ENCODE measurements around the gene BECN2.

Gene BECN2

DNA sequence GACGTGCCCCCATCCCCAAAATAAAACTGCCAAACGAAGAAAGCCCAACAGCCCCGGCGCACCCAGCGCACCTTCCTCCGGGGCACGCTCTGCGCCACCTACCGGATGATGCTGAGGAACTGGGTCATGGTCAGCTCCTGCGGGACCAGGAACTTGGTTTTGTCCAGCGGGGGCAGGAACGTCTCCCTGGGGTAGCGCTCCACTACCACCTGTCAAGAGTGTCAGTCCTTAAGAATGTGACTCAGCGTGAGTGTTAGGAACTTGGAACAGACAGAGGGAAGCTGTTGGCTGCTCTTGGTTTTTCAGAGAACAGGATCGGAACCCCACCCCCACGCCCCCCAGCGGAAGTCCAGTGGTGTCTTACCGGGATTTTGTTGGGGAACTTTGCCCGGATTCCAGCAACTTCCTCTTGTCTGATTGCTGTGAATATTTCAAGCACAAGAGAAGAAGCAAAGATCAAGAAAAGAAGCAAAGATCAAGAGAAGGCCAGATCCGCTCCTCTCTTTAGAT, 40.9 kb downstream of the BECN2 start:
- H3K36me3 Mint-ChIP-seq (ENCODE audit: low read depth), result no peaks in the 10 kb centered on the region
- H3K27me3 Mint-ChIP-seq, result peaks cover 7% of the 10 kb centered on the region
- H3K9me3 Mint-ChIP-seq, result no peaks in the 10 kb centered on the region
- no peak overlapping the region for H3K27ac Mint-ChIP-seq
- peak overlapping the region; percentile 70 for H3K4me3 Mint-ChIP-seq
- H3K4me1 Mint-ChIP-seq (ENCODE audit: low read depth), result no peaks in the 10 kb centered on the region

DNA sequence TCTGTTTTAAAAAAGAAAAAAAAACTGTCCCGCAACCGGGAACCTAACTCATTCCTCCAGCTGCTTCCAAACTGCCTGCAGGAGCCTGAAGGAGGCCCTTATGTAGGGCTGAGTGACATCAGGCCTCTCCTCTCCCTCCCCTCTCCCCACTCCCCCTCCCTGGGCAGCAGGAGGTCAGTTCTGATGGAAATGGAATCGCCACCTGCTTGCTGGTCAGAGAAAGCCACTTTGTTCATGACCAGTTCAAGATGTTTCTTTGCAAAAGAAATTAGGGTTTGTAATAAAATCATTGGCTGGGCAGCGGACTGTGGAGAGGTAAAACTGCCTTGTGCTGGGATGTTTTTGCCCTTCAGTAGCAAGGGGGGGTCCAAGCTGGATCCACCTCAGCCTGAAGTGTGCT, 41.5 kb downstream of the BECN2 start, which contains the start of gene MAP1LC3C:
Gene MAP1LC3C, minus strand, starts transcription at position 73 of the 400 bp plus-strand sequence. CDS start 90 bp downstream, outside the sequence.
- H3K36me3 Mint-ChIP-seq (ENCODE audit: low read depth), result no peaks in the 10 kb centered on the region
- H3K27me3 Mint-ChIP-seq, result peaks cover 7% of the 10 kb centered on the region
- no peaks in the 10 kb centered on the region for H3K9me3 Mint-ChIP-seq
- no peak within 1 kb of the TSS for H3K27ac Mint-ChIP-seq
- no peaks in the 10 kb centered on the region for H3K4me1 Mint-ChIP-seq (ENCODE audit: low read depth)
- H3K4me3 Mint-ChIP-seq, result peak within 1 kb of the TSS; percentile 70

- Mint-ChIP-seq H3K36me3 (ENCODE audit: low read depth) (no peaks in the 10 kb centered on the region), H3K27ac (no peak overlapping the region), H3K27me3 (peaks cover 7% of the 10 kb centered on the region), H3K4me1 (ENCODE audit: low read depth) (no peaks in the 10 kb centered on the region), H3K9me3 (no peaks in the 10 kb centered on the region), H3K4me3 (no peak overlapping the region)
Measured at GRCh38 chr1:242000434-242000833, 42.9 kb downstream of the BECN2 start.

- no peaks in the 10 kb centered on the region for H3K9me3 Mint-ChIP-seq
- no peaks in the 10 kb centered on the region for H3K4me1 Mint-ChIP-seq (ENCODE audit: low read depth)
- no peak overlapping the region for H3K4me3 Mint-ChIP-seq
Measured at GRCh38 chr1:242002072-242002471, 44.5 kb downstream of the BECN2 start.

GRCh38 chr1:242002510-242002909, 44.9 kb downstream of the BECN2 start:
- no peak overlapping the region for H3K27ac Mint-ChIP-seq
- H3K36me3 Mint-ChIP-seq (ENCODE audit: low read depth), result no peaks in the 10 kb centered on the region
- no peaks in the 10 kb centered on the region for H3K4me1 Mint-ChIP-seq (ENCODE audit: low read depth)
- H3K9me3 Mint-ChIP-seq, result no peaks in the 10 kb centered on the region
- no peak overlapping the region for H3K4me3 Mint-ChIP-seq
- H3K27me3 Mint-ChIP-seq, result peaks cover 7% of the 10 kb centered on the region

More at GRCh38 chr1:242002072-242002471, 44.5 kb downstream of the BECN2 start:
- Mint-ChIP-seq H3K27me3 (peaks cover 7% of the 10 kb centered on the region), H3K36me3 (ENCODE audit: low read depth) (no peaks in the 10 kb centered on the region), H3K27ac (no peak overlapping the region)

DNA sequence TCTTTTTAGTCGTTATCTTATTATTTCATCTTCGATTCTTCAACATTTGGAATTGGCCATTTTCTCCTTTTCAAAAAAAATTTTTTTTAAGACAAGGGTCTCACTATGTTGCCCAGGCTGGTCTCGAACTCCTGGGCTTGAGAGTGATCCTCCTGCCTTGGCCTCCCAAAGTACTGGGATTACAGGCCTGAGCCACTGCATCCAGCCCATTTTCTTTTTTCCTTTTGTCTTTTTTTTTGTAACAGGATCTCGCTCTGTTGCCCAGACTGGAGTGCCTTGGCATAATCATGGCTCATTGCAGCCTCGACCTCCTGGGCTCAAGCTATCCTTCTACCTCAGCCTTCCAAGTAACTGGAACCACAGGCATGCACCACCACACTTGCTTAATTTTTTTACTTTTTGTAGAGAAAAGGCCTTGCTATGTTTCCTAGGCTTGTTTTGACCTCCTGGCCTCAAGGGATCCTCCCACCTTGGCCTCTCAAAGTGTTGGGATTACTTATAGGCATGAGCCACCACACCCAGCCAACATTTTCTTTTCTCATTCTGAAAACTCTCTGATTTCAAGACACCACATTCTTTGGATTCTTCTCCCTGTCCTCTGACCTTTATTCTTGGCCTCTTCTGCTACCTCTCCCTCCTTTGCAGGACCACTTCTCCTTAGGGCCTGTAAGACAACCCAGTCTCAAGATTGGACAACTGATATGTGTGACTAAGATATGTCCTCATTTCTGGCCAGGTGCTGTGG, 47.4 kb downstream of the BECN2 start:
- Mint-ChIP-seq H3K4me3 (no peak overlapping the region), H3K27ac (no peak overlapping the region), H3K9me3 (no peaks in the 10 kb centered on the region), H3K4me1 (ENCODE audit: low read depth) (no peaks in the 10 kb centered on the region), H3K27me3 (peaks cover 9% of the 10 kb centered on the region), H3K36me3 (ENCODE audit: low read depth) (no peaks in the 10 kb centered on the region)

GRCh38 chr1:242005866-242006535, 48.4 kb downstream of the BECN2 start:
- H3K27ac Mint-ChIP-seq, result no peak overlapping the region
- no peak overlapping the region for H3K4me3 Mint-ChIP-seq
- H3K4me1 Mint-ChIP-seq (ENCODE audit: low read depth), result no peaks in the 10 kb centered on the region
- no peaks in the 10 kb centered on the region for H3K9me3 Mint-ChIP-seq
- peaks cover 6% of the 10 kb centered on the region for H3K27me3 Mint-ChIP-seq
- H3K36me3 Mint-ChIP-seq (ENCODE audit: low read depth), result no peaks in the 10 kb centered on the region

DNA sequence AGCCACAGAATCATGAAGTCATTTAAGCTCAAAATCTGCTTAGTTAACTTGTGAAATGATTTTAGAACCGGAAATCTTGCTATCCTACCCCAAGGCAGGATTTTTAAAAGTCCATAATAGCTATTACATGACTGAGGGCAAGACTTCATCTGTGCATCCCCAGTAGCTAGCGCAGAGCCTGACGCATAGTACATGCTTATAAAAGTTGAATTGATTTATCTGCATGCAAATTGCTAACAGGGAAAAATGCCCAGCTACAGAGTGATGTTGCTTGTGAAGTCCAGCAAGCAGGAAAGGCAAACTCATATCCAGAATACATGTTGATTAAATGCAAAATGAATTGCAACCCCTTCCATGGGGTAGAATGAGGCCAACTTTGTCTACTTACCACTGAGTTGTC, 49.4 kb downstream of the BECN2 start:
- peaks cover 6% of the 10 kb centered on the region for H3K27me3 Mint-ChIP-seq
- H3K36me3 Mint-ChIP-seq (ENCODE audit: low read depth), result no peaks in the 10 kb centered on the region
- no peak overlapping the region for H3K27ac Mint-ChIP-seq
- H3K9me3 Mint-ChIP-seq, result no peaks in the 10 kb centered on the region
- H3K4me3 Mint-ChIP-seq, result no peak overlapping the region
- H3K4me1 Mint-ChIP-seq (ENCODE audit: low read depth), result no peaks in the 10 kb centered on the region

Measured in stimulated activated naive CD8-positive, alpha-beta T cell treated with anti-CD3 and anti-CD28 coated beads, Interleukin-15, Interleukin-2, amounts not matched to agents 100 ng/mL and 50 ng/mL, for 24 hours (primary cell).